ENCODE results near the gene DNAJB2. TPM values are rescaled to one million over a fixed set of nuclear protein-coding genes. Genes with fewer than 3 reads are reported as not detected.
A peak's percentile ranks its signal among the peaks of the same experiment; 100 is the strongest.

The DNAJB2 gene
- polyA plus RNA-seq, 2 of the 4 experiments (the other 2 are of a cell fraction), result 31.0 to 53.7 TPM

- TF ChIP-seq MAZ (IDR thresholded peaks at IDR 0.05; ENCODE audit: borderline replicate concordance, low read depth, low read length) (no peak), NFE2L2 (conservative IDR thresholded peaks at IDR 0.05; ENCODE audit: low read length) (0 out of 2 replicates have a peak, but pooled peaks have one; percentile 34), FOXS1 (CRISPR knock-in tag; IDR thresholded peaks at IDR 0.05) (no peak), TP53 (CRISPR knock-in tag; IDR thresholded peaks at IDR 0.05) (no peak)
Measured at GRCh38 chr2:219252900-219253752, 26.0 kb upstream of the DNAJB2 start, which contains the start of gene TUBA4B (continued).

GRCh38 chr2:219253753-219254589 is 25.2 kb upstream of the DNAJB2 start, which contains the start of gene TUBA4A:
Gene TUBA4A, minus strand, starts transcription at chr2:219253918. Its CDS starts 60 bp downstream, at chr2:219253858.
- H3K4me1 ChIP-seq, result peaks cover 37% of the 10 kb centered on the region
- CTCF ChIA-PET, result interaction anchor here (0.9 to 12.6 kb wide), 8 partner anchors 9 to 256 kb away, joined by 3 to 241 read pairs (median 6); partner anchors contain the start of genes ANKZF1, ATG9A, DNAJB2 and GLB1L
- peak within 1 kb of the TSS; percentile 96 for H3K4me2 ChIP-seq
- no peaks in the 10 kb centered on the region for H3K9me3 ChIP-seq
- ATAC-seq (peak; percentile 62 to 82), DNase-seq (ENCODE audit: low read depth in 1 of 2, low spot score in 1 of 2) (peak; percentile 81 to 83), FAIRE-seq (no peak)
- TF ChIP-seq BHLHE40 (IDR thresholded peaks at IDR 0.05; ENCODE audit: low read depth, low read length), result no peak
- no peak for TF ChIP-seq FOSB (CRISPR knock-in tag; IDR thresholded peaks at IDR 0.05)
- TF ChIP-seq MAFK (IDR thresholded peaks at IDR 0.05; ENCODE audit: partially characterized antibody), result no peak
- TF ChIP-seq PHF8 (IDR thresholded peaks at IDR 0.05; ENCODE audit: borderline replicate concordance, low read depth), result peak; percentile 44; the same call in 1 of the 2 replicates
- 0 out of 2 replicates have a peak, but pooled peaks have one; percentile 17 for TF ChIP-seq GATA3 (IDR thresholded peaks at IDR 0.05; ENCODE audit: borderline replicate concordance)
- TF ChIP-seq ZSCAN20 (CRISPR knock-in tag; IDR thresholded peaks at IDR 0.05), result no peak
- TF ChIP-seq KDM1A (IDR thresholded peaks at IDR 0.05; ENCODE audit: low read depth), result no peak
- peak; percentile 10; the same call in 1 of the 2 replicates for TF ChIP-seq MAX (IDR thresholded peaks at IDR 0.05)
- TF ChIP-seq BCL3 (IDR thresholded peaks at IDR 0.05), result peak; percentile 92
- TF ChIP-seq CBX8 (IDR thresholded peaks at IDR 0.05), result no peak
- TF ChIP-seq RNF2 (IDR thresholded peaks at IDR 0.05; ENCODE audit: borderline replicate concordance, low read depth), result 0 out of 2 replicates have a peak, but pooled peaks have one; percentile 50
- TF ChIP-seq CEBPB (IDR thresholded peaks at IDR 0.05), result no peak
- TF ChIP-seq JUN (IDR thresholded peaks at IDR 0.05), result peak; percentile 60 to 81; a peak in 3 of 5 replicates
- TF ChIP-seq SMC3 (IDR thresholded peaks at IDR 0.05), result peak; percentile 17; the same call in 1 of the 3 replicates
- peak; percentile 99 for TF ChIP-seq POLR2A (IDR thresholded peaks at IDR 0.05; ENCODE audit: low read length)
- 0 out of 2 replicates have a peak, but pooled peaks have one; percentile 55 for TF ChIP-seq RARB (CRISPR knock-in tag; IDR thresholded peaks at IDR 0.05)
- TF ChIP-seq POLR2AphosphoS2 (conservative IDR thresholded peaks at IDR 0.05; ENCODE audit: low read length), result no peak
- H3K27ac ChIP-seq, result peak within 1 kb of the TSS; percentile 90
- POLR2A ChIA-PET, result interaction anchor here (0.8 to 4.5 kb wide), 8 partner anchors 9 to 77 kb away, joined by 3 to 65 read pairs (median 6); partner anchors contain the start of genes ANKZF1, ATG9A, CNPPD1 and DNAJB2
- H3K4me3 ChIP-seq, result peak within 1 kb of the TSS; percentile 71
- 2% methylated on average over 7 of the region's 76 CpGs for WGBS (ENCODE audit: missing lambda C conversion rate)

Measured in A549 (cell line).